ENCODE data around the gene MPPED1.

MPPED1 gene

DNA sequence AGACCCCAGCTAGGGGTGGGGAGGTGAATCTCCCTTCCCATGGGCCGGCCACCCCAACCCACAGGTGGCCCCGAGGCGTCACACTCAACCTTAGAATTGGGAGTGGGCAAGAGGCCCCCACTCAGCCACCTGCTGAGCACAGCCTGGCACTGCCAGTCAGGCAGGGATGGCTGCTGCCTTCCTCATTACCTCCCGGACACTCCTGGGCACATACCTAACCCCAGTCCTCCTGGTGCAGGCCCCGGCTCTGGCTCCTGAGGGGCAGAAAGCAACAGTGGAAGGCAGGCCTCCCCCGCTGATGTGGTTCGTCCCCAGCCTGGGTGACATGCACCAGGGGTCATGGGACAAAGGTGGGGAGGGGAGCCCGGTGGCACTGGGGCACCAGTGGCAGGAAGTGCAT is 103.6 kb downstream of the MPPED1 start:
- no peak for TF ChIP-seq TAF1 (IDR thresholded peaks at IDR 0.05; ENCODE audit: low read depth)
- TF ChIP-seq YY1 (IDR thresholded peaks at IDR 0.05; ENCODE audit: low read depth) = no peak
- TF ChIP-seq ZBTB7A (IDR thresholded peaks at IDR 0.05; ENCODE audit: low read depth) = no peak
- TF ChIP-seq TEAD4 (IDR thresholded peaks at IDR 0.05) = no peak
- TF ChIP-seq, protein P1, sequence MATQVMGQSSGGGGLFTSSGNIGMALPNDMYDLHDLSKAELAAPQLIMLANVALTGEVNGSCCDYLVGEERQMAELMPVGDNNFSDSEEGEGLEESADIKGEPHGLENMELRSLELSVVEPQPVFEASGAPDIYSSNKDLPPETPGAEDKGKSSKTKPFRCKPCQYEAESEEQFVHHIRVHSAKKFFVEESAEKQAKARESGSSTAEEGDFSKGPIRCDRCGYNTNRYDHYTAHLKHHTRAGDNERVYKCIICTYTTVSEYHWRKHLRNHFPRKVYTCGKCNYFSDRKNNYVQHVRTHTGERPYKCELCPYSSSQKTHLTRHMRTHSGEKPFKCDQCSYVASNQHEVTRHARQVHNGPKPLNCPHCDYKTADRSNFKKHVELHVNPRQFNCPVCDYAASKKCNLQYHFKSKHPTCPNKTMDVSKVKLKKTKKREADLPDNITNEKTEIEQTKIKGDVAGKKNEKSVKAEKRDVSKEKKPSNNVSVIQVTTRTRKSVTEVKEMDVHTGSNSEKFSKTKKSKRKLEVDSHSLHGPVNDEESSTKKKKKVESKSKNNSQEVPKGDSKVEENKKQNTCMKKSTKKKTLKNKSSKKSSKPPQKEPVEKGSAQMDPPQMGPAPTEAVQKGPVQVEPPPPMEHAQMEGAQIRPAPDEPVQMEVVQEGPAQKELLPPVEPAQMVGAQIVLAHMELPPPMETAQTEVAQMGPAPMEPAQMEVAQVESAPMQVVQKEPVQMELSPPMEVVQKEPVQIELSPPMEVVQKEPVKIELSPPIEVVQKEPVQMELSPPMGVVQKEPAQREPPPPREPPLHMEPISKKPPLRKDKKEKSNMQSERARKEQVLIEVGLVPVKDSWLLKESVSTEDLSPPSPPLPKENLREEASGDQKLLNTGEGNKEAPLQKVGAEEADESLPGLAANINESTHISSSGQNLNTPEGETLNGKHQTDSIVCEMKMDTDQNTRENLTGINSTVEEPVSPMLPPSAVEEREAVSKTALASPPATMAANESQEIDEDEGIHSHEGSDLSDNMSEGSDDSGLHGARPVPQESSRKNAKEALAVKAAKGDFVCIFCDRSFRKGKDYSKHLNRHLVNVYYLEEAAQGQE (IDR thresholded peaks at IDR 0.05; ENCODE audit: low read depth) = no peak
- TF ChIP-seq RAD21 (IDR thresholded peaks at IDR 0.05; ENCODE audit: low read depth) = no peak
- TF ChIP-seq CEBPB (IDR thresholded peaks at IDR 0.05) = no peak
- no peak for TF ChIP-seq EGR1 (IDR thresholded peaks at IDR 0.05)
- TF ChIP-seq TCF12 (IDR thresholded peaks at IDR 0.05; ENCODE audit: low read depth) = no peak

GRCh38 chr22:43515902-43516301 is 104.1 kb downstream of the MPPED1 start:
- TF ChIP-seq NFIC (IDR thresholded peaks at IDR 0.05) (no peak), TEAD4 (IDR thresholded peaks at IDR 0.05) (no peak), MAX (IDR thresholded peaks at IDR 0.05) (no peak), YY1 (IDR thresholded peaks at IDR 0.05; ENCODE audit: low read depth) (no peak), CREB1 (IDR thresholded peaks at IDR 0.05; ENCODE audit: low read depth) (no peak), ZBTB7A (IDR thresholded peaks at IDR 0.05; ENCODE audit: low read depth) (no peak), CEBPB (IDR thresholded peaks at IDR 0.05) (no peak), RAD21 (IDR thresholded peaks at IDR 0.05; ENCODE audit: low read depth) (no peak), TCF12 (IDR thresholded peaks at IDR 0.05; ENCODE audit: low read depth) (no peak), EP300 (IDR thresholded peaks at IDR 0.05; ENCODE audit: borderline replicate concordance) (no peak), EGR1 (IDR thresholded peaks at IDR 0.05) (no peak), TAF1 (IDR thresholded peaks at IDR 0.05; ENCODE audit: low read depth) (no peak)
- TF ChIP-seq, protein P1 (IDR thresholded peaks at IDR 0.05; ENCODE audit: low read depth) = no peak
- TF ChIP-seq, protein P2, sequence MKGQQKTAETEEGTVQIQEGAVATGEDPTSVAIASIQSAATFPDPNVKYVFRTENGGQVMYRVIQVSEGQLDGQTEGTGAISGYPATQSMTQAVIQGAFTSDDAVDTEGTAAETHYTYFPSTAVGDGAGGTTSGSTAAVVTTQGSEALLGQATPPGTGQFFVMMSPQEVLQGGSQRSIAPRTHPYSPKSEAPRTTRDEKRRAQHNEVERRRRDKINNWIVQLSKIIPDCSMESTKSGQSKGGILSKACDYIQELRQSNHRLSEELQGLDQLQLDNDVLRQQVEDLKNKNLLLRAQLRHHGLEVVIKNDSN (IDR thresholded peaks at IDR 0.05) = no peak

DNA sequence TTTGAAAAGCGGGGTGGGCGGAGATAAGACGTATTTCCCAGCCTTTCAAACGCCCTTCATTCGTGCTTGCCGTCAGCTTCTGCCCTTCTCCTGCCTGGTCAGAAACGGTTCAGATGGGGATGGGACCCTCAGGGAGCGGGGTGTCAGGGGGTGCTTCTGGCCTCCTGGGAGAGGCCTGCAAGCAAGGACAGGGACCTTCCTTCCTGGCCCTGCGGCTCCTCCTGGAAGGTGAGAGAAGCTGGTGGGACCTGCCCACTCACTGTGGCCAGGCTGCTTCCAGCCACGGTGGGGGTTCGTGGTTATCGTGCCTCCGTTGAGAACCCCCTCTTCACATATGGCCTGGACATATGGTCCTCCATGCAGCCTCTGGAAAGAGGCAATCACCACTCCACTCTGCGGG is 104.6 kb downstream of the MPPED1 start:
- TF ChIP-seq ZBTB7A (IDR thresholded peaks at IDR 0.05; ENCODE audit: low read depth) (no peak), FOXM1 (IDR thresholded peaks at IDR 0.05; ENCODE audit: borderline replicate concordance, low read depth) (no peak), EP300 (IDR thresholded peaks at IDR 0.05; ENCODE audit: borderline replicate concordance) (no peak), YY1 (IDR thresholded peaks at IDR 0.05; ENCODE audit: low read depth) (no peak), RAD21 (IDR thresholded peaks at IDR 0.05; ENCODE audit: low read depth) (no peak), NFIC (IDR thresholded peaks at IDR 0.05) (no peak), TCF12 (IDR thresholded peaks at IDR 0.05; ENCODE audit: low read depth) (no peak), CREB1 (IDR thresholded peaks at IDR 0.05; ENCODE audit: low read depth) (no peak), TAF1 (IDR thresholded peaks at IDR 0.05; ENCODE audit: low read depth) (no peak), TEAD4 (IDR thresholded peaks at IDR 0.05) (no peak), MAX (IDR thresholded peaks at IDR 0.05) (no peak), EGR1 (IDR thresholded peaks at IDR 0.05) (no peak), CEBPB (IDR thresholded peaks at IDR 0.05) (no peak)
- TF ChIP-seq, protein P2 (IDR thresholded peaks at IDR 0.05) = no peak
- TF ChIP-seq, protein P1 (IDR thresholded peaks at IDR 0.05; ENCODE audit: low read depth) = no peak

- TF ChIP-seq EGR1 (IDR thresholded peaks at IDR 0.05) = no peak
- TF ChIP-seq EP300 (IDR thresholded peaks at IDR 0.05; ENCODE audit: borderline replicate concordance) = no peak
- no peak for TF ChIP-seq ZBTB7A (IDR thresholded peaks at IDR 0.05; ENCODE audit: low read depth)
- no peak for TF ChIP-seq CREB1 (IDR thresholded peaks at IDR 0.05; ENCODE audit: low read depth)
These were observed 105.3 kb downstream of the MPPED1 start for GRCh38 chr22:43516996-43517635.
